ENCODE results near the gene CAV3.
"Not testable (repeated sequence)": the region's sequence is repeated elsewhere in the genome, so short reads cannot be mapped to it uniquely, and the experiment has no call there.

Gene CAV3

GRCh38 chr3:8733332-8734094 is at the start of gene CAV3:
CAV3 (plus strand) TSS chr3:8733802; CDS start chr3:8733877, 75 bp downstream.
- DNase-seq (ENCODE audit: low read depth), result no peak

- DNase-seq (ENCODE audit: low read depth), result not testable (repeated sequence)
Observed at GRCh38 chr3:8684992-8685391, 48.6 kb upstream of the CAV3 start.

DNA sequence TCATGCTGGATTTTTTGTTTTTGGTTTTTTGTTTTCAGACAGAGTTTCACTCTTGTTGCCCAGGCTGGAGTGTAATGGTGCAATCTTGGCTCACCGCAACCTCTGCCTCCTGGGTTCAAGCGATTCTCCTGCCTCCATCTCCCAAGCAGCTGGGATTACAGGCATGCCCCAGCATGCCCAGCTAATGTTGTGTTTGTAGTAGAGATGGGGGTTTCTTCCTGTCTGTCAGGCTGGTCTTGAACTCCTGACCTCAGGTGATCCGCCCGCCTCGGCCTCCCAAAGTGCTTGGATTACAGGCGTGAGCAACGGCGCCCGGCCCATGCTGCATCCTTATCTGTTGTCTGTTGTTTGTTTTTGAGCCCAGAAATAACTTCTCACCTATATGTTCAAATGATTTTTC is 42.3 kb upstream of the CAV3 start:
- DNase-seq (ENCODE audit: low read depth), result not testable (repeated sequence)

GRCh38 chr3:8702560-8702959 is 31.0 kb upstream of the CAV3 start:
- no peak for DNase-seq (ENCODE audit: low read depth)

GRCh38 chr3:8705575-8705974 is 28.0 kb upstream of the CAV3 start:
- DNase-seq (ENCODE audit: low read depth), result no peak

GRCh38 chr3:8709287-8709686 is 24.3 kb upstream of the CAV3 start:
- no peak for DNase-seq (ENCODE audit: low read depth)

DNA sequence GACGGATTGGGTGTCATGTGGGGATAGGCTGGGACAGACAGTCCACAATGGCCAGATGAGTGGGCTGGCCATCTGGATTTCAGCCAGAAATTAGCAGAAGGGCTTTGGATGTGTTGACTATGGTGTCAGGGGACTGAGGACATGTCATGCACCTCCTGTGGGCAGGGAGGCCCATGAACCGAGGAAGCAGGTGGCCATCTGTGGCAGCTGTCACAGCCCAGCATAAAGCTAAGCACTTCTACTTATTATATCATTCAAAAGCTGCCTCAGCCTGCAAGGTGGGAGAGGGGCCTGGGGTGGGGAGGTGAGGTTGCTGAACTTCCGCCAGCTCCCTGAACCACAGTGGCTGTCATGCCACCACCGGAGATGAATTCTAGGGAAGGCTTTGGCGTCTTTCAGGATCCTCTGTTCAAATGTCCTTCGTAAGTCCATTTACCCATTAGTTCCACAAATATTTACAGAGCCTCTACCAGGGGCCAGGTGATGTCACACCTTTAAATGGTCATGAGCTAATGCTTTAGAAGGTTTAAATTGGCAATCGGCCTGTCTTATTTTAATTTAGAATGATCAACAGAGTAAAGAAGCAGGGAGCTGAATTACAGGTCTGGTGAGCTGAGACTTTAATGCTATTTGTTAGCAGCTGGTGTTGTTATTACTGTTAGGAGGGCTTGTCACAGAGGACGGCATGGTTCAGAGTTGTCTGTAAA is 23.6 kb upstream of the CAV3 start:
- no peak for DNase-seq (ENCODE audit: low read depth)

GRCh38 chr3:8712045-8712907 is 21.3 kb upstream of the CAV3 start:
- no peak for DNase-seq (ENCODE audit: low read depth)

DNA sequence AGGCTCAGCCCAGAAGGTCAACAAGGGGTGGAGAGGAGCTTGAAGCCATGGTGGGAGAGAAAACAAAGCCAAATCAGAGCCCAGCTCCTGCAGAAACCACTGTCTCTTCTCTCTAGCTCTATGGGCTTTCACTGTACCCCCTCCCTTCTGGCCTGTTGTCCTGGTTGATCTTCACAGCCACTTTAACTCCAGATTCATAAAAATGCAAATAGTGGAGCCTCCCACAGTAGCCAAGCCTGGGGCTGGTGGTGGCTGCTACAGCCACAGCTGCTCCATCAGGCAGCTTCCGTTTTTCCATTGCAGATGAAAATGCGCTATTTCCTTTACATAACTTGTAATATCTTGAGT is 20.7 kb upstream of the CAV3 start:
- no peak for DNase-seq (ENCODE audit: low read depth)

DNA sequence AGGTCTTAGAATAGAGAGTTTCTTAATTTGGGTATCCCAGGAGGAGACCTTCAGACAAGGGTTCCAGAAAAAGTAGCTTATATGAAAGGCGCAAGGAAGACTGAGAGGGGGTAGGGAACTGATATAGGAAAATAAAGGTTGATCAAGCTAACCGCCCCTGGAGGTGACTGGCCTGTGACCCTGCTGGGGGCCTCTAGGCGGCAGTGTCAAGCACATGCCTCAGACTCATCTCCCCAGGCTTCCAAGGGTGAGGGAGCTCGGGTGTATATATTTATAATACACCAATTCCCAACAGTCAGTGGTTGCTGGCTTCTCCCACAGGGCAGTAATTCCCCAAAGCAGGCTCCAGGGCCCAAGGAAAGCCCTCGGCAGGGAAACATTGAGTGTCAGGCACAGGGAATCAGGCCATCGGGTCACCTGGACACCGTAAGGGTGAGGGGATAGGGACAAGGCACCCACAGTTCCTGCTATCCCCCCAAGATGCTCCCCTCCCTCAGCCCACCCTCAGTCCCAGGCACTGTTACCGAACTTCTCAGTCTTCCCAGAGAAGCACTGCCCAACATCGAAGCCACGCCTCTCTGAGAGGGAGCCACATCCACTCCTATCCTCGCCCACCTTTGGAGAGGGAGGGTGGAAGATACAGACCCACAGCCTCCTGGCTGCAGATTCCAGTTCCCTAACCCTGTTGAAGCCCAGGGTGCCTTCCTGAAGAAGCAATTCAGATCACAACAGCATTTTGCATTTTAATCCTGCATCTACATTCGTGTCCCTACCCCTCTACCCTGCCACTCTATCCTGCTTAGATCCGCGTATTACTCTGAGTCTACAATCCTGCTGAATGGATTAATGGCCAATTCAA is 19.5 kb upstream of the CAV3 start:
- no peak for DNase-seq (ENCODE audit: low read depth)

DNA sequence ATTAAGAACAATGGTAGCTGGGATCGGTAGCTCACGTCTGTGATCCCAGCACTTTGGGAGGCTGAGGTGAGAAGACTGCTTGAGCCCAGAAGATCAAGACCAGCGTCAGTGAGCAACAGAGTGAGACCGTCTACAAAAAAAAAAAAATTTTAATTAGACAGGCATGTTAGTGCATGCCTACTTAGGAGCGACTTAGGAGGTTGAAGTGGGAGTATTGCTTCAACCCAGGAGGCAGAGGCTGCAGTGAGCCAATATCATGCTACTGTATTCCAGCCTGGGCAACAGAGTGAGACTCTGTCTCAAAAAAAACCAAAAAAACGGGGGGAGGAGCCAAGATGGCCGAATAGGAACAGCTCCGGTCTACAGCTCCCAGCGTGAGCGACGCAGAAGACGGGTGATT is 17.8 kb upstream of the CAV3 start:
- DNase-seq (ENCODE audit: low read depth), result not testable (repeated sequence)

GRCh38 chr3:8722808-8723207 is 10.8 kb upstream of the CAV3 start:
- DNase-seq (ENCODE audit: low read depth), result no peak

DNA sequence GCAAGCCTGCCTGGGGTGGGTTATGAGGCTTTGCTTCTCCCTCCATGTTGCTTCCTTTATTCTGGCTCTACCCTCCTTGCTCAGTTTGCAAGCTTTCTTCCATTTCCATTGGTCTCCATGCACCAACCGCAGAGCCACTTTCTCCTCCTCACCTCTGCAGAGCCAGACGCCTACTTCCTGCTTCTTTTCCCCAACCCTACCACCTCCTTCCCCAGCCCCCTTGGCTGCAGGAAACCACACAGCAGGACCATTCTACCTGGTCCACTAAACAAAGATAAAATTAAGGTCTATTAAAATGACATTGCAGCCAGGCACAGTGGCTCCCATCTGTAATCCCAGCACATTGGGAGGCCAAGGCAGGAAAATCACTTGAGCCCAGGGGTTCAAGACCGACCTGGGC is 10.0 kb upstream of the CAV3 start:
- no peak for DNase-seq (ENCODE audit: low read depth)

DNA sequence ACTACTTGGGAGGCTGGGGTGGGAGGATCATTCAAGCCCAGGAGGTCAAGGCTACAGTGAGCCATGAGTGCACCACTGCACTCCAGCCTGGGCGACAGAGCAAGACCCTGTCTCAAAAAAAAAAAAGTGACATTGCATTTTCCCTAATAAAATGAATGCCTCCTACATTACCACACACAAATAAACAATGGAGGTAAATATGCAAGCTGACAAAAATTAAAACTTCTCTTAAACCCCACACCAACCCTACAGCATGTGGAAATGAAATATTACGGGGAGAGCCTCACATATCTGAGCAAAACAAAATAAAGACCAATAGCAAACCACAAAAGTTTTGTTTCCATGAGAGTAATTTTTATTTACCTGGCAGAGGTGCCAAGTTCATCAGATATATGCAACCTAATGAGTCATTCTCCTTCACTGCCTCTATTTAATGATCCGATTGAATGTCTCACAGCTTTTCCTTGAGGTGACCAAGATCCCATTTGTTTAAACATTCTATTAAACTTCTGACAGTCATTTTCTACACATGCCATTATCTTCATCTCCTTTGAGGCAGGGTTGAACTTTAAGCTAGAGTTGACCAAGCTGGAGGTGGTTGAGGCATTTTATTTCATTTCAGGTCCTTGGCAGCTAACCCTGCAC is 9.4 kb upstream of the CAV3 start:
- DNase-seq (ENCODE audit: low read depth), result no peak

- DNase-seq (ENCODE audit: low read depth), result no peak
Observed at GRCh38 chr3:8727605-8728512, 5.7 kb upstream of the CAV3 start.

DNA sequence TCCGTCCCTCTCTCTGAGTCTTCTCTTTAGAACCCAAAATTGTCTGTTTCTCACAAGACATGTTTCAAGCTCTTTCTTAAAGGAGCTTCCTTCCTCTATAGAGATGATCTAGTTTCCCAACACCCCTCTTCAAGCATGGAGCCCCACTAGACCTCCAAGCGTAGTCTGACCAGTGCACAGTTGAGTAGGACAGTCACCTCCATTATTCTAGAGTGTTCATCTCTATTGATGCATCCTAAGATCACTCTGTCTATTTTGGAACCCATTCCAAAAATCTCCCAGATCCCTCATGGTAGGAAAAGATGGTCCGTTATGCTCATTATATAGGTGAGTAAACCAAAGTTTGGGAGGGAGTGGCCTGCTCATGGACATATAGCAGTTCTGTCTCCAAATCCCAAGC is 4.1 kb upstream of the CAV3 start:
- DNase-seq (ENCODE audit: low read depth), result no peak

- no peak for DNase-seq (ENCODE audit: low read depth)
Observed at GRCh38 chr3:8730656-8731055, 2.9 kb upstream of the CAV3 start.

- DNase-seq (ENCODE audit: low read depth), result no peak
Observed at GRCh38 chr3:8732413-8732812, 1.2 kb upstream of the CAV3 start.

GRCh38 chr3:8734137-8734878 is 706 bp downstream of the CAV3 start:
- DNase-seq (ENCODE audit: low read depth), result no peak

- DNase-seq (ENCODE audit: low read depth), result no peak
Observed at GRCh38 chr3:8734908-8735307, 1.3 kb downstream of the CAV3 start.
